ENCODE measurements around the gene TBPL1. TPM values are rescaled to one million over a fixed set of nuclear protein-coding genes. Genes with fewer than 3 reads are reported as not detected.

Gene TBPL1
- total and polyA plus RNA-seq, 9 of the 15 experiments (the other 6 are each of a cell fraction or from before 2014, with no cell fraction given), result 78.1 to 152 (median 107) TPM

GRCh38 chr6:134020968-134021367 is 67.9 kb downstream of the TBPL1 start:
- ChIA-PET POLR2A (interaction anchor here (1.1 kb wide), 1 partner anchor 14 kb away, joined by 4 read pairs; no protein-coding TSS in a partner anchor), CTCF (ENCODE audit: low intra/inter-chr PET ratio) (no interaction called here)
- no peak for TF ChIP-seq ZNF316 (IDR thresholded peaks at IDR 0.05)
- TF ChIP-seq ZBTB49 (CRISPR knock-in tag; IDR thresholded peaks at IDR 0.05; ENCODE audit: borderline replicate concordance), result no peak
- no peak for TF ChIP-seq KAT2B (IDR thresholded peaks at IDR 0.05; ENCODE audit: low read depth, low read length)
- no peak for TF ChIP-seq NFE2 (IDR thresholded peaks at IDR 0.05; ENCODE audit: low read depth)
- no peak for TF ChIP-seq ZNF589 (CRISPR knock-in tag; IDR thresholded peaks at IDR 0.05; ENCODE audit: low read depth)
- no peak for TF ChIP-seq ZNF444 (CRISPR knock-in tag; IDR thresholded peaks at IDR 0.05)
- TF ChIP-seq SIN3B (IDR thresholded peaks at IDR 0.05; ENCODE audit: low read depth), result no peak
- TF ChIP-seq NELFE (IDR thresholded peaks at IDR 0.05; ENCODE audit: insufficient read depth, insufficient read length), result no peak
- TF ChIP-seq ZNF282 (CRISPR knock-in tag; IDR thresholded peaks at IDR 0.05), result no peak
- TF ChIP-seq TCF3 (CRISPR knock-in tag; IDR thresholded peaks at IDR 0.05), result no peak
- no peak for TF ChIP-seq ZNF146 (CRISPR knock-in tag; IDR thresholded peaks at IDR 0.05; ENCODE audit: unreplicated experiment)
- TF ChIP-seq BCOR (IDR thresholded peaks at IDR 0.05), result no peak
- no peak for TF ChIP-seq TRIM28 (IDR thresholded peaks at IDR 0.05)
- no peak for TF ChIP-seq TAF1 (IDR thresholded peaks at IDR 0.05; ENCODE audit: control insufficient read depth, extremely low read depth, insufficient read depth, low read length, severe bottlenecking)
- TF ChIP-seq AFF1 (IDR thresholded peaks at IDR 0.05; ENCODE audit: low read depth in 1 of 2, partially characterized antibody in 2 of 2), result no peak
- Histone ChIP-seq H3K9me3 (replicated peaks; ENCODE audit: control insufficient read depth, insufficient read depth, low read depth, low read length) (no peaks in the 10 kb centered on the region), H3K27ac (ENCODE audit: extremely low read depth, low read depth, low read length) (no peak overlapping the region), H3K4me1 (replicated peaks in 1 of 2; ENCODE audit: control insufficient read depth in 2 of 2, insufficient read depth in 2 of 2, low read length in 2 of 2) (peaks cover 4 to 20% of the 10 kb centered on the region in 2 experiments), H3K4me2 (ENCODE audit: insufficient read depth, low read length) (no peak overlapping the region), H3K27me3 (ENCODE audit: control insufficient read depth in 2 of 2, insufficient read depth in 2 of 2, low read length in 2 of 2) (no peaks in the 10 kb centered on the region), H3K4me3 (no peak overlapping the region), H3K79me2 (ENCODE audit: control insufficient read depth, insufficient read depth, low read length) (no peaks in the 10 kb centered on the region), H4K20me1 (replicated peaks; ENCODE audit: control insufficient read depth, insufficient read depth, low read length) (no peaks in the 10 kb centered on the region), H2AFZ (ENCODE audit: low read depth, low read length) (no peak overlapping the region), H3K9ac (ENCODE audit: insufficient read depth in 1 of 2, low read depth in 2 of 2, low read length in 2 of 2) (no peak overlapping the region), H3K36me3 (ENCODE audit: control insufficient read depth, insufficient read depth, low read length) (no peaks in the 10 kb centered on the region), H3K9me1 (ENCODE audit: control insufficient read depth, insufficient read depth, low read length) (no peaks in the 10 kb centered on the region)
- no peak for DNase-seq (ENCODE audit: extremely low read depth in 1 of 4, low spot score in 3 of 4)
- in situ Hi-C loops (cut with MboI), result no loop called here
- no TSS peak for BruUV-seq (replicated peaks)
- intact Hi-C loops (cut with micrococcal nuclease), result no loop called here
- 43% methylated on average over 4 of the region's 4 CpGs for WGBS (ENCODE audit: insufficient coverage, low coverage, missing lambda C conversion rate)
- no peak for FAIRE-seq
- no peak for ATAC-seq

Data from K562 (cell line).